GM12878 (cell line): ENCODE measurements around the gene CSAD. TPM values are rescaled to one million over a fixed set of nuclear protein-coding genes. Genes with fewer than 3 reads are reported as not detected.

Source experiments
- CEBPZ ChIP-seq: fragments of 150-350 bp; IDR thresholded peaks from 2 replicates; pipeline ENCODE4 v1.6.1; 2016; ENCODE audit warnings: low read depth, low read length
- CREB1 ChIP-seq: IDR thresholded peaks from 2 replicates; pipeline ENCODE4 v1.6.1; 2012; ENCODE audit warnings: low read depth, mild to moderate bottlenecking, inconsistent platforms
- E4F1 ChIP-seq: fragments of 450-650 bp; IDR thresholded peaks from 2 replicates; pipeline ENCODE4 v1.6.1; 2018; ENCODE audit warnings: borderline replicate concordance, mild to moderate bottlenecking; ENCODE audit not compliant: partially characterized antibody
- GABPA ChIP-seq: IDR thresholded peaks from 2 replicates; pipeline ENCODE4 v1.6.1; 2014; ENCODE audit warnings: antibody characterized with exemption, low read depth, mild to moderate bottlenecking, inconsistent platforms
- IKZF2 ChIP-seq, 2 experiments: fragments of 450-650 bp; IDR thresholded peaks; 2 replicates each; pipeline ENCODE4 v1.6.1; 2017; ENCODE audit warnings: mild to moderate bottlenecking in 2 of 2, moderate library complexity in 2 of 2
- IRF5 ChIP-seq: fragments of 450-650 bp; IDR thresholded peaks from 2 replicates; pipeline ENCODE4 v1.6.1; 2017; ENCODE audit warnings: borderline replicate concordance
- KLF5 ChIP-seq: fragments of 450-650 bp; IDR thresholded peaks from 2 replicates; pipeline ENCODE4 v1.6.1; 2014; ENCODE audit warnings: mild to moderate bottlenecking; ENCODE audit not compliant: partially characterized antibody
- RB1 ChIP-seq: fragments of 450-650 bp; formaldehyde crosslinking; IDR thresholded peaks from 2 replicates; pipeline ENCODE4 v1.6.1; 2017; ENCODE audit warnings: mild to moderate bottlenecking, borderline replicate concordance
- RCOR1 ChIP-seq: conservative IDR thresholded peaks from 2 replicates; pipeline ENCODE4 v1.6.1; 2012; ENCODE audit warnings: low read depth, low read length, improper control_type of control experiment
- SREBF1 ChIP-seq: IDR thresholded peaks from 2 replicates; pipeline ENCODE4 v1.6.1; 2012; ENCODE audit warnings: mild to moderate bottlenecking, low read length
- SUPT20H ChIP-seq: IDR thresholded peaks from 2 replicates; pipeline ENCODE4 v1.6.1; 2011; ENCODE audit warnings: low read depth, mild to moderate bottlenecking, low read length, moderate library complexity, borderline replicate concordance; ENCODE audit not compliant: control insufficient read depth
- TCF3 ChIP-seq: IDR thresholded peaks from 2 replicates; pipeline ENCODE4 v1.6.1; 2012; ENCODE audit warnings: low read depth, mild to moderate bottlenecking, low read length, borderline replicate concordance; ENCODE audit not compliant: insufficient read depth
- ZBED1 ChIP-seq: IDR thresholded peaks from 2 replicates; pipeline ENCODE4 v1.6.1; 2016; ENCODE audit warnings: borderline replicate concordance
- ZNF207 ChIP-seq: fragments of 450-650 bp; IDR thresholded peaks from 2 replicates; pipeline ENCODE4 v1.6.1; 2014; ENCODE audit warnings: antibody characterized with exemption, mild to moderate bottlenecking, borderline replicate concordance
- polyA plus RNA-seq, 11 experiments: library from polyadenylated mRNA; depleted of rRNA in 4 of 11; unstranded in 6 of 11; stranded (reverse) in 5 of 11; fragments of >200 nt; fragmentation: Nextera tagmentation in 4 of 11; fragmentation: Illumina TruSeq in 1 of 11; extraction: Ambion mirVana in 4 of 11; extraction: Trizol in 1 of 11; gene quantifications; 1 replicate in 1 of 11; 2 replicates in 10 of 11; pipeline versions ENCODE4 v1.2.1 to v1.2.3, GENCODE V29; 2011 to 2016; ENCODE audit warnings: inconsistent platforms in 2 of 11, missing spikeins in 2 of 11, low read depth in 1 of 11
- total RNA-seq, 4 experiments: library from RNA; depleted of rRNA in 3 of 4; stranded (reverse); fragments of >200 nt in 3 of 4; fragmentation: Illumina TruSeq in 1 of 4; extraction: Trizol in 1 of 4; gene quantifications; 2 replicates each; pipeline versions ENCODE4 v1.2.1 to v1.2.3, GENCODE V29; 2013 to 2021
- TF ChIP-seq, protein P1 (sequence below): fragments of 450-650 bp; IDR thresholded peaks from 2 replicates; pipeline ENCODE4 v1.6.1; 2017; ENCODE audit warnings: antibody characterized with exemption, mild to moderate bottlenecking, moderate library complexity
- TF ChIP-seq, protein P2 (sequence below): fragments of 450-650 bp; formaldehyde crosslinking; IDR thresholded peaks from 2 replicates; pipeline ENCODE4 v1.5.0; 2022; ENCODE audit warnings: mild to moderate bottlenecking, missing genetic modification characterization

CSAD gene
- total and polyA plus RNA-seq, 10 of the 15 experiments (the other 5 are each of a cell fraction or from before 2014, with no cell fraction given) = 1.1 to 20.4 (median 6.2) TPM

- TF ChIP-seq, protein P1, sequence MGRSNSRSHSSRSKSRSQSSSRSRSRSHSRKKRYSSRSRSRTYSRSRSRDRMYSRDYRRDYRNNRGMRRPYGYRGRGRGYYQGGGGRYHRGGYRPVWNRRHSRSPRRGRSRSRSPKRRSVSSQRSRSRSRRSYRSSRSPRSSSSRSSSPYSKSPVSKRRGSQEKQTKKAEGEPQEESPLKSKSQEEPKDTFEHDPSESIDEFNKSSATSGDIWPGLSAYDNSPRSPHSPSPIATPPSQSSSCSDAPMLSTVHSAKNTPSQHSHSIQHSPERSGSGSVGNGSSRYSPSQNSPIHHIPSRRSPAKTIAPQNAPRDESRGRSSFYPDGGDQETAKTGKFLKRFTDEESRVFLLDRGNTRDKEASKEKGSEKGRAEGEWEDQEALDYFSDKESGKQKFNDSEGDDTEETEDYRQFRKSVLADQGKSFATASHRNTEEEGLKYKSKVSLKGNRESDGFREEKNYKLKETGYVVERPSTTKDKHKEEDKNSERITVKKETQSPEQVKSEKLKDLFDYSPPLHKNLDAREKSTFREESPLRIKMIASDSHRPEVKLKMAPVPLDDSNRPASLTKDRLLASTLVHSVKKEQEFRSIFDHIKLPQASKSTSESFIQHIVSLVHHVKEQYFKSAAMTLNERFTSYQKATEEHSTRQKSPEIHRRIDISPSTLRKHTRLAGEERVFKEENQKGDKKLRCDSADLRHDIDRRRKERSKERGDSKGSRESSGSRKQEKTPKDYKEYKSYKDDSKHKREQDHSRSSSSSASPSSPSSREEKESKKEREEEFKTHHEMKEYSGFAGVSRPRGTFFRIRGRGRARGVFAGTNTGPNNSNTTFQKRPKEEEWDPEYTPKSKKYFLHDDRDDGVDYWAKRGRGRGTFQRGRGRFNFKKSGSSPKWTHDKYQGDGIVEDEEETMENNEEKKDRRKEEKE = no peak
- TF ChIP-seq SREBF1 = no peak
- TF ChIP-seq RCOR1 = no peak
- TF ChIP-seq, protein P2, sequence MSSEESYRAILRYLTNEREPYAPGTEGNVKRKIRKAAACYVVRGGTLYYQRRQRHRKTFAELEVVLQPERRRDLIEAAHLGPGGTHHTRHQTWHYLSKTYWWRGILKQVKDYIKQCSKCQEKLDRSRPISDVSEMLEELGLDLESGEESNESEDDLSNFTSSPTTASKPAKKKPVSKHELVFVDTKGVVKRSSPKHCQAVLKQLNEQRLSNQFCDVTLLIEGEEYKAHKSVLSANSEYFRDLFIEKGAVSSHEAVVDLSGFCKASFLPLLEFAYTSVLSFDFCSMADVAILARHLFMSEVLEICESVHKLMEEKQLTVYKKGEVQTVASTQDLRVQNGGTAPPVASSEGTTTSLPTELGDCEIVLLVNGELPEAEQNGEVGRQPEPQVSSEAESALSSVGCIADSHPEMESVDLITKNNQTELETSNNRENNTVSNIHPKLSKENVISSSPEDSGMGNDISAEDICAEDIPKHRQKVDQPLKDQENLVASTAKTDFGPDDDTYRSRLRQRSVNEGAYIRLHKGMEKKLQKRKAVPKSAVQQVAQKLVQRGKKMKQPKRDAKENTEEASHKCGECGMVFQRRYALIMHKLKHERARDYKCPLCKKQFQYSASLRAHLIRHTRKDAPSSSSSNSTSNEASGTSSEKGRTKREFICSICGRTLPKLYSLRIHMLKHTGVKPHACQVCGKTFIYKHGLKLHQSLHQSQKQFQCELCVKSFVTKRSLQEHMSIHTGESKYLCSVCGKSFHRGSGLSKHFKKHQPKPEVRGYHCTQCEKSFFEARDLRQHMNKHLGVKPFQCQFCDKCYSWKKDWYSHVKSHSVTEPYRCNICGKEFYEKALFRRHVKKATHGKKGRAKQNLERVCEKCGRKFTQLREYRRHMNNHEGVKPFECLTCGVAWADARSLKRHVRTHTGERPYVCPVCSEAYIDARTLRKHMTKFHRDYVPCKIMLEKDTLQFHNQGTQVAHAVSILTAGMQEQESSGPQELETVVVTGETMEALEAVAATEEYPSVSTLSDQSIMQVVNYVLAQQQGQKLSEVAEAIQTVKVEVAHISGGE (CRISPR knock-in tag) = no peak
- TF ChIP-seq ZBED1 = no peak; the same call in 1 of the 2 replicates
- no peak for TF ChIP-seq RB1
- no peak for TF ChIP-seq ZNF207
- no peak for TF ChIP-seq E4F1
- TF ChIP-seq SUPT20H = no peak
- TF ChIP-seq GABPA = no peak
- TF ChIP-seq CEBPZ = no peak
- peak; percentile 59 for TF ChIP-seq CREB1
- TF ChIP-seq TCF3 = no peak
- no peak for TF ChIP-seq KLF5
- peak; percentile 71 to 82; a peak in 3 of 4 replicates for TF ChIP-seq IKZF2 (IDR thresholded peaks at IDR 0.05)
- no peak for TF ChIP-seq IRF5
These were observed 25.2 kb upstream of the CSAD start (continued) for GRCh38 chr12:53205747-53206419.
